Right renal pelvis (tissue), 4 donors: ENCODE data around the gene KL. TPM values are rescaled to one million over a fixed set of nuclear protein-coding genes. Genes with fewer than 3 reads are reported as not detected.

Source experiments
- DNase-seq, 4 donors: peaks; one replicate each; pipeline ENCODE4 v3.0.0-alpha.2; 2013; ENCODE audit warnings: low read depth in 4 of 4, low spot score in 3 of 4, missing footprints in 1 of 4
- polyA plus RNA-seq, 4 donors: library from polyadenylated mRNA; unstranded; fragments of 120-200 nt; gene quantifications; one replicate each; pipeline ENCODE4 v1.2.1, GENCODE V29; 2013; ENCODE audit not compliant: insufficient read length in 4 of 4

KL gene
- polyA plus RNA-seq, 4 donors, result 42.5 to 73.6 (median 50.1) TPM

DNA sequence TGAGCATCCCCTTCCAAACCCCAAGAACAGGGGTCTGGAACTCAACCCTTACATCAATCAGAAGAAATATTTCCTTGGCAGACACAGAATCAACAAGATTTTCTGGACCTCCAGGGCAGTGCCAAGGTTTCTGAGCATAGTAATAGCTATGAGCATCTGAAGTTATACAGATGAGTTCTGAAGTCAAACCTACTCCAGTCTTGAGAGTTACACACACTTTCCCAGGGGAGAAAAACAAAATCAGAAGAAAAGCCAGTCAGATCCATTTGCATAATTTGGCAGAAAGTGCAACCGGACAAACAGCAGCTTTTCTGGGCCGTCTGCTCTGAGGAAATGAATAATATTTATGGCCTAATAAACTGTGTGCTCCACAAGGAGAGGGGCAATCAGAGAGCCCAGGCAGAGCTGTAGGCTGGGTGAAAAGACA, 93.1 kb downstream of the KL start:
- DNase-seq, result no peak

GRCh38 chr13:33109801-33110200, 93.6 kb downstream of the KL start:
- DNase-seq, result no peak

GRCh38 chr13:33110386-33110712, 94.1 kb downstream of the KL start:
- no peak for DNase-seq

GRCh38 chr13:33110713-33111413, 94.6 kb downstream of the KL start:
- DNase-seq, result no peak

DNA sequence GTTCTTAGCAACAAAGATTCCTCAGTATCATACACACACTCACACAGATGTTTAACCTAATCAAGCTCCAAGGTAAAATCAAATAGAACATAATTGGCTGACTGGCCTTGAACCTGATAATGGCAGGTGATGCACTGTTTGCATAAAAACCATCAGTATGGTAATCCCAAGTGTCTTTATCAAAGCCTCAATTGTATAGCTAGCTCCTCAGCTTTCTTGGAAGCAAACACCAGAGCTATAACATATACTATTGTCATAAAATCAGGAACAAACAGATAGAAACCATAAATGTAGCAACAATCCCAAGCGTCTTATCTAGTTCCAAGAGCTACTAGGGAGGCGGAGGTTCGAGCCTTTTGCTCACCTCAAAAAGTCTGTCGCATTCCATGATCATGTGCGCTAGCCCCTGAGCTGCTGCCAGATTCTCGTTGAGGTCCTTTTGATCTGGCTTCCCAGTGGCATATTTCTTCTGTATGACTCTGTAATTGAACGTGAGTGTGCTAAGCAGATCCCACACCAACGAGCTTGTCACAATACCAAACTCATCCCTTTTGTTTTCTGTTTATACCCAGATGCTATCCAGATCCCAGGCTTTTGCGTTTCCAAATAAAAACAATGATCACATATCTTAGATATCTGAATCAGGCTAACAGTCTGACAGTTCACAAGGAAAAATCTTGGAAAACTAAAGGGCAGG, 95.3 kb downstream of the KL start:
- DNase-seq, result no peak

DNA sequence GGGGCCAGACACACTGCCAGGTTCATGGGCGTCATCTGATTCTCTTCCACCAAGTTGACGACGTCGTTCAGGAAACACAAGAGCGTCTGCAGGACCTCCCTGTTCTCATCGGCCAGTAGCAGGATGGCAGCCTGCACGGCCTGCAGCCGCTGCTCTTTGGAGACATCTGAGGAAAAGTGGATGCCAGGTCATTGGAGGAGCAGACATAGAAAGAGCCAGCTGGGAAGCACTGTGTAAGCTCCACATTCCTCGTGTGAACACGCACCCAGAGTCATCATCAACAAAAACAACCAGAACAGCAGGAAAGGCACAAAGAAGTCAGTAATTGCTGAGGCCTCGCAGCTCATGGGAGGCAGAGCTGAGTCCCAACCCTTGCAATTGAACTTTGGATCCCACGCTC, 96.5 kb downstream of the KL start:
- no peak for DNase-seq

DNA sequence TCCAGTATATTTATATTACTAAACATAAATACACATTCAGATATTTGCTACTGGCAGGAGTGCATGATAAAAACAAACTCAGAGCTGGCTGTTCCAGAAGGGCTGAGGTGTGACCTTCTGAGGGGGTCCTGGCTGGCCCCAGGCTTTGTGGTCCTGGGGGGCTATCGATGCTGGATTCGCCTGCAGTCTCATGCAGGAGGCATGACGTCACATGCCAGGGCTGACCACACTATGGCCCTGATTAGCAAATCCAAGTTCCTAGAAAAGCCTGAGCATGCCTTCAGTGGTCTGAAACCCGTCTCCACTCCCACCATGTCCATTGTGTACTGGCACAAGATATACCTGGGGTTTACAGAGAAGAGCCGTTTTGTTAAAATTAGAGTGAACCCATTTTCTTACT, 97.9 kb downstream of the KL start:
- DNase-seq, result no peak

DNA sequence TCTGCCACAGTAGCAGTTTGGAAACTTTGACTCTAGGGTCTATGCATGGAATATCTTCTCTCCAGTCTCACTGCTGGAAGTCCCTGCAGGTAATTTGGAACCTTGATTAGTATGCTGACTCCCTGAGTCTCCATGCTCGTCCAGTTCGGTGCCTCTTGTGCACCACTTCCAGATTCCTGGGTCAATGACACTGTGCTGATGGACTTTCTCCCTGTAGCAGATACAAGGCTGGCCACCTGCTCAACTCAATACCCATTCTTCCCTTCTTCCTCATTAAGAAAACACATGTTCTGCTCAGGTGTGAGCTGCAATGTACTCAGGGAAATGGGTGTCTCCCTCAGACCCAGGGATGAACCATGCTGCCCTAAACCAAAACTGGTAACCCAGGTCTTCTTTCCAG, 99.1 kb downstream of the KL start:
- DNase-seq, result no peak
